OCI-LY7 (cell line): ENCODE measurements around the gene PLA2G3. TPM values are rescaled to one million over a fixed set of nuclear protein-coding genes. Genes with fewer than 3 reads are reported as not detected.

Experiments used
- BruUV-seq: library from RNA; stranded (reverse); fragments of 400-500 nt; replicated peaks from 2 replicates; lab custom pipeline; 2021; lab: Mats Ljungman, UMichigan
- CTCF ChIA-PET: fragments of 300-600 bp; sonication (Branson Sonifier 250); formaldehyde crosslinking; loops from one replicate; lab custom pipeline; 2022; ENCODE audit warnings: antibody characterized with exemption; ENCODE audit not compliant: unreplicated experiment; lab: Charles Lee
- POLR2A ChIA-PET: fragments of 300-600 bp; sonication (Branson Sonifier 250); formaldehyde crosslinking; loops from one replicate; lab custom pipeline; 2022; ENCODE audit warnings: antibody characterized with exemption; lab: Charles Lee
- DNase-seq: peaks from one replicate; pipeline ENCODE4 v3.0.0-alpha.2; 2015; ENCODE audit warnings: low spot score
- H2AFZ ChIP-seq: fragments of 200-600 bp; sonication (generic), shearing (Covaris generic); 2 replicates; pipeline ENCODE4 v1.6.1; 2014; ENCODE audit warnings: mild to moderate bottlenecking, antibody characterized with exemption, low read length, moderate library complexity
- H3K27ac ChIP-seq: fragments of 200-600 bp; sonication (generic); 2 replicates; pipeline ENCODE4 v1.5.1; 2014; ENCODE audit warnings: mixed run types, low read depth, mild to moderate bottlenecking, moderate library complexity, low read length, inconsistent platforms; ENCODE audit not compliant: poor library complexity, severe bottlenecking
- H3K36me3 ChIP-seq: fragments of 200-600 bp; sonication (generic); 2 replicates; pipeline ENCODE4 v1.6.1; 2014; ENCODE audit warnings: mild to moderate bottlenecking, antibody characterized with exemption, low read length, moderate library complexity, mixed read lengths; ENCODE audit not compliant: insufficient read depth
- H3K4me1 ChIP-seq: fragments of 200-600 bp; sonication (generic); 2 replicates; pipeline ENCODE4 v1.5.1; 2014; ENCODE audit warnings: mild to moderate bottlenecking, low read length; ENCODE audit not compliant: insufficient read depth, poor library complexity, severe bottlenecking
- H3K4me2 ChIP-seq: fragments of 200-600 bp; sonication (generic); 2 replicates; pipeline ENCODE4 v1.6.1; 2014; ENCODE audit warnings: mild to moderate bottlenecking, low read length
- H3K4me3 ChIP-seq: fragments of 200-600 bp; sonication (generic); 2 replicates; pipeline ENCODE4 v1.5.1; 2014; ENCODE audit warnings: mild to moderate bottlenecking, low read depth, low read length; ENCODE audit not compliant: poor library complexity, severe bottlenecking
- H3K79me2 ChIP-seq: fragments of 200-600 bp; sonication (generic); 2 replicates; pipeline ENCODE4 v1.6.1; 2016; ENCODE audit warnings: low read depth, mild to moderate bottlenecking, low read length, moderate library complexity, mixed read lengths; ENCODE audit not compliant: insufficient read depth
- H3K9me2 ChIP-seq: fragments of 200-600 bp; sonication (generic); 2 replicates; pipeline ENCODE4 v1.6.1; 2016; ENCODE audit warnings: mild to moderate bottlenecking, low read length, mixed read lengths; ENCODE audit not compliant: insufficient read depth
- H3K9me3 ChIP-seq: fragments of 200-600 bp; sonication (generic); 2 replicates; pipeline ENCODE4 v1.6.1; 2014; ENCODE audit warnings: mild to moderate bottlenecking, mixed run types, low read length, mixed read lengths
- H4K20me1 ChIP-seq: fragments of 200-600 bp; sonication (generic); 2 replicates; pipeline ENCODE4 v1.6.1; 2014; ENCODE audit warnings: mild to moderate bottlenecking, antibody characterized with exemption, low read length, moderate library complexity, mixed read lengths; ENCODE audit not compliant: insufficient read depth
- CTCF ChIP-seq: fragments of 200-600 bp; sonication (generic); conservative IDR thresholded peaks from 2 replicates; pipeline ENCODE4 v1.5.1; 2014; ENCODE audit warnings: mild to moderate bottlenecking, antibody characterized with exemption, low read length, moderate library complexity, mixed read lengths
- EZH2phosphoT487 ChIP-seq: fragments of 200-600 bp; sonication (generic); IDR thresholded peaks from 2 replicates; pipeline ENCODE4 v1.6.1; 2018; ENCODE audit warnings: low read depth, borderline replicate concordance, mild to moderate bottlenecking, mixed run types, antibody characterized with exemption, low read length, moderate library complexity, mixed read lengths
- intact Hi-C: fragments of 100-400 bp; cut with micrococcal nuclease; formaldehyde crosslinking; loops from one replicate; pipeline ENCODE4 v1.10.0; 2022; ENCODE audit not compliant: unreplicated experiment
- total RNA-seq, 2 experiments: library from RNA; depleted of rRNA in 1 of 2; stranded (reverse); fragments of >200 nt in 1 of 2; shearing (Covaris generic) in 1 of 2; gene quantifications; 2 replicates each; pipeline ENCODE4 v1.2.3, GENCODE V29; 2014 to 2022

Gene PLA2G3
- total RNA-seq, 2 experiments from 2014 or later = not detected

- POLR2A ChIA-PET = no interaction called here
- CTCF ChIA-PET = no interaction called here
- H3K4me3 ChIP-seq = no peak overlapping the region
- no peak overlapping the region for H3K4me2 ChIP-seq
- no peaks in the 10 kb centered on the region for H3K4me1 ChIP-seq
- H3K9me3 ChIP-seq = no peaks in the 10 kb centered on the region
- no peak for TF ChIP-seq EZH2phosphoT487
- TF ChIP-seq CTCF = no peak
- H4K20me1 ChIP-seq = no peaks in the 10 kb centered on the region
- BruUV-seq = no TSS peak
- intact Hi-C loops = no loop called here
- no peaks in the 10 kb centered on the region for H3K9me2 ChIP-seq
- no peaks in the 10 kb centered on the region for H3K79me2 ChIP-seq
- no peak overlapping the region for H3K27ac ChIP-seq
- DNase-seq = no peak
- no peak overlapping the region for H2AFZ ChIP-seq
- H3K36me3 ChIP-seq = peaks cover 12% of the 10 kb centered on the region
Observed at GRCh38 chr22:31178859-31179258, 38.6 kb upstream of the PLA2G3 start.

GRCh38 chr22:31177420-31178162 is 37.3 kb upstream of the PLA2G3 start:
- no peak overlapping the region for H3K27ac ChIP-seq
- intact Hi-C loops = no loop called here
- BruUV-seq = no TSS peak
- no peak for DNase-seq
- H4K20me1 ChIP-seq = no peaks in the 10 kb centered on the region
- no peak overlapping the region for H3K4me3 ChIP-seq
- peaks cover 12% of the 10 kb centered on the region for H3K36me3 ChIP-seq
- no peaks in the 10 kb centered on the region for H3K4me1 ChIP-seq
- TF ChIP-seq CTCF (no peak), EZH2phosphoT487 (no peak)
- ChIA-PET POLR2A (interaction anchor here (0.5 to 0.7 kb wide), 3 partner anchors 11 to 1588 kb away, joined by 3 to 6 read pairs (median 3); partner anchors contain the start of gene RNF185), CTCF (no interaction called here)
- H3K9me2 ChIP-seq = no peaks in the 10 kb centered on the region
- no peak overlapping the region for H2AFZ ChIP-seq
- H3K9me3 ChIP-seq = no peaks in the 10 kb centered on the region
- H3K79me2 ChIP-seq = no peaks in the 10 kb centered on the region
- no peak overlapping the region for H3K4me2 ChIP-seq

- Histone ChIP-seq H3K4me2 (no peak overlapping the region), H3K27ac (no peak overlapping the region), H3K4me3 (no peak overlapping the region), H3K36me3 (peaks cover 12% of the 10 kb centered on the region), H3K79me2 (no peaks in the 10 kb centered on the region), H3K9me2 (no peaks in the 10 kb centered on the region), H2AFZ (no peak overlapping the region), H4K20me1 (no peaks in the 10 kb centered on the region), H3K9me3 (no peaks in the 10 kb centered on the region), H3K4me1 (no peaks in the 10 kb centered on the region)
- POLR2A ChIA-PET = interaction anchor here (0.5 kb wide), 1 partner anchor 11 kb away, joined by 3 read pairs; no protein-coding TSS in a partner anchor
- TF ChIP-seq EZH2phosphoT487 = no peak
- TF ChIP-seq CTCF = no peak
- BruUV-seq = no TSS peak
- no peak for DNase-seq
- CTCF ChIA-PET = no interaction called here
- intact Hi-C loops = no loop called here
Observed at GRCh38 chr22:31176923-31177322, 36.6 kb upstream of the PLA2G3 start.
